22Rv1 (cell line): Measurements from ENCODE around the gene SERF2.

Source experiments
- H3K27ac ChIP-seq: fragments of 450-650 bp; 2 replicates; pipeline ENCODE4 v1.5.1; 2017
- CTCF ChIP-seq: fragments of 450-650 bp; IDR thresholded peaks from 2 replicates; pipeline ENCODE4 v1.5.1; 2017; ENCODE audit warnings: mild to moderate bottlenecking
- ZFX ChIP-seq: fragments of 450-650 bp; IDR thresholded peaks from 2 replicates; pipeline ENCODE4 v1.6.1; 2017; ENCODE audit warnings: antibody characterized with exemption, borderline replicate concordance

The SERF2 gene

GRCh38 chr15:43795197-43795596 is 3.1 kb downstream of the SERF2 start:
- no peak for TF ChIP-seq ZFX
- TF ChIP-seq CTCF = no peak
- H3K27ac ChIP-seq = peak overlapping the region; percentile 98

- no peak for TF ChIP-seq ZFX
- no peak for TF ChIP-seq CTCF
- H3K27ac ChIP-seq = peak overlapping the region; percentile 98
These were observed 3.9 kb downstream of the SERF2 start for GRCh38 chr15:43795997-43796396.

GRCh38 chr15:43796566-43796965 is 4.4 kb downstream of the SERF2 start:
- H3K27ac ChIP-seq = peak overlapping the region; percentile 98

GRCh38 chr15:43799209-43799944 is 7.3 kb downstream of the SERF2 start:
- TF ChIP-seq CTCF = peak; percentile 46
- TF ChIP-seq ZFX = no peak
- H3K27ac ChIP-seq = peak overlapping the region; percentile 98

More at GRCh38 chr15:43796566-43796965, 4.4 kb downstream of the SERF2 start:
- no peak for TF ChIP-seq ZFX
- TF ChIP-seq CTCF = no peak

- H3K27ac ChIP-seq = peak within 1 kb of the TSS; percentile 98
- TF ChIP-seq CTCF = no peak
- TF ChIP-seq ZFX = no peak
These were observed 7.8 kb downstream of the SERF2 start, which contains the start of gene SERINC4 for GRCh38 chr15:43799945-43800285. TSS of gene SERINC4 (minus strand) at chr15:43800220. CDS start at chr15:43799986, 234 bp downstream.

- TF ChIP-seq CTCF (no peak), ZFX (no peak)
- H3K27ac ChIP-seq = peak within 1 kb of the TSS; percentile 98
These were observed 8.4 kb downstream of the SERF2 start, which contains the start of gene HYPK for GRCh38 chr15:43800286-43801141. TSS of gene HYPK (plus strand) at chr15:43800599. CDS start at chr15:43800623, 24 bp downstream.

- H3K27ac ChIP-seq = peak overlapping the region; percentile 98
These were observed 10.6 kb downstream of the SERF2 start for GRCh38 chr15:43802676-43803075.
